Tibial nerve (tissue), 3 donors: ENCODE results near the gene KRT5.

Source experiments
- POLR2A ChIP-seq, 2 donors: fragments of 450-650 bp; IDR thresholded peaks; one replicate each; pipeline ENCODE4 v1.6.1; 2017; ENCODE audit warnings: antibody characterized with exemption in 2 of 2, mild to moderate bottlenecking in 2 of 2, moderate library complexity in 2 of 2
- TF ChIP-seq, protein P1 (sequence below), 5 experiments: fragments of 200-600 bp in 3 of 5; fragments of 450-650 bp in 2 of 5; sonication (generic) in 3 of 5; IDR thresholded peaks; one replicate each; pipeline ENCODE4 v1.5.1; 2016 to 2019; ENCODE audit warnings: antibody characterized with exemption in 5 of 5, mild to moderate bottlenecking in 3 of 5, moderate library complexity in 2 of 5

GRCh38 chr12:52534482-52534881 lies 14.3 kb upstream of the KRT5 start:
- TF ChIP-seq, protein P1, sequence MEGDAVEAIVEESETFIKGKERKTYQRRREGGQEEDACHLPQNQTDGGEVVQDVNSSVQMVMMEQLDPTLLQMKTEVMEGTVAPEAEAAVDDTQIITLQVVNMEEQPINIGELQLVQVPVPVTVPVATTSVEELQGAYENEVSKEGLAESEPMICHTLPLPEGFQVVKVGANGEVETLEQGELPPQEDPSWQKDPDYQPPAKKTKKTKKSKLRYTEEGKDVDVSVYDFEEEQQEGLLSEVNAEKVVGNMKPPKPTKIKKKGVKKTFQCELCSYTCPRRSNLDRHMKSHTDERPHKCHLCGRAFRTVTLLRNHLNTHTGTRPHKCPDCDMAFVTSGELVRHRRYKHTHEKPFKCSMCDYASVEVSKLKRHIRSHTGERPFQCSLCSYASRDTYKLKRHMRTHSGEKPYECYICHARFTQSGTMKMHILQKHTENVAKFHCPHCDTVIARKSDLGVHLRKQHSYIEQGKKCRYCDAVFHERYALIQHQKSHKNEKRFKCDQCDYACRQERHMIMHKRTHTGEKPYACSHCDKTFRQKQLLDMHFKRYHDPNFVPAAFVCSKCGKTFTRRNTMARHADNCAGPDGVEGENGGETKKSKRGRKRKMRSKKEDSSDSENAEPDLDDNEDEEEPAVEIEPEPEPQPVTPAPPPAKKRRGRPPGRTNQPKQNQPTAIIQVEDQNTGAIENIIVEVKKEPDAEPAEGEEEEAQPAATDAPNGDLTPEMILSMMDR (IDR thresholded peaks at IDR 0.05): no peak
- TF ChIP-seq POLR2A (IDR thresholded peaks at IDR 0.05): no peak
